ENCODE data around the gene VPS4B. TPM values are rescaled to one million over a fixed set of nuclear protein-coding genes. Genes with fewer than 3 reads are reported as not detected.

The VPS4B gene
- total RNA-seq, 4 donors from 2014 or later = 36.0 to 50.5 (median 40.9) TPM

GRCh38 chr18:63395503-63395902 lies 26.8 kb downstream of the VPS4B start:
- no peaks in the 10 kb centered on the region for H3K27me3 ChIP-seq
- H3K36me3 ChIP-seq = peaks cover 23 to 69% of the 10 kb centered on the region in 2 donors
- no peaks in the 10 kb centered on the region for H3K4me1 ChIP-seq
- 95 to 97% methylated on average over 1 of the region's 1 CpG for WGBS, 2 donors
- no peak overlapping the region for H3K4me3 ChIP-seq (replicated peaks in 1 of 3)
- intact Hi-C loops (cut with DNase I) = no loop called here
- H3K27ac ChIP-seq = no peak overlapping the region
- no peak for DNase-seq
- TF ChIP-seq POLR2A (IDR thresholded peaks at IDR 0.05) = no peak
- TF ChIP-seq CTCF (IDR thresholded peaks at IDR 0.05) = no peak
- no peaks in the 10 kb centered on the region for H3K9me3 ChIP-seq

- no peaks in the 10 kb centered on the region for H3K9me3 ChIP-seq
- no peaks in the 10 kb centered on the region for H3K4me1 ChIP-seq
- TF ChIP-seq CTCF (IDR thresholded peaks at IDR 0.05) = no peak
- no peak for TF ChIP-seq POLR2A (IDR thresholded peaks at IDR 0.05)
- 91 to 96% methylated on average over 3 of the region's 3 CpGs for WGBS, 2 donors
- H3K27ac ChIP-seq = no peak overlapping the region
- no peak for DNase-seq
- intact Hi-C loops (cut with DNase I) = no loop called here
- H3K36me3 ChIP-seq = peaks cover 18 to 68% of the 10 kb centered on the region in 2 donors
- H3K27me3 ChIP-seq = no peaks in the 10 kb centered on the region
- H3K4me3 ChIP-seq (replicated peaks in 1 of 3) = no peak overlapping the region
Measured at GRCh38 chr18:63394954-63395353, 27.3 kb downstream of the VPS4B start.

DNA sequence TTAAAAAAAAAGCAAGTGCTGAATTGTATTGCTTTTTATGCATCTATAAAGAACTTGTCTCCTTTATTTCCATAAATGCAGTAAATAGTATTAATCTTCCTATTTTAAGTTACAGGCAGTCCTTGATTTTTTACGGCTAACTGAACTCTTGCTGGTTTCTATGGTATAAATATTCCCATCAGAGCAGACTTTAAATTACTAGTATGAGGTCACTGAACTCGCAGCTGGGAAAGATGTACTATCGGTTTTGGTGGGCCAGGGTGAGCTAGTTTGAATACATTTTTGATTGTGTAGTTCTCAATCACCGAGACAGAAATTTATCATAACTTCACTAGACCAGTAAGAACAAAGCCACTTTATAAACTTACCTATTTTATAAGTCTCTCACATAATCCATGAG lies 34.4 kb downstream of the VPS4B start:
- Histone ChIP-seq H3K9me3 (no peaks in the 10 kb centered on the region), H3K4me3 (replicated peaks in 1 of 3) (no peak overlapping the region), H3K36me3 (peaks cover 0 to 28% of the 10 kb centered on the region in 2 donors), H3K27ac (no peak overlapping the region), H3K27me3 (no peaks in the 10 kb centered on the region), H3K4me1 (no peaks in the 10 kb centered on the region)
- intact Hi-C loops (cut with DNase I) = no loop called here
- WGBS, 2 donors = 93% methylated on average over 4 of the region's 4 CpGs
- no peak for DNase-seq
- no peak for TF ChIP-seq POLR2A (IDR thresholded peaks at IDR 0.05)
- no peak for TF ChIP-seq CTCF (IDR thresholded peaks at IDR 0.05)

DNA sequence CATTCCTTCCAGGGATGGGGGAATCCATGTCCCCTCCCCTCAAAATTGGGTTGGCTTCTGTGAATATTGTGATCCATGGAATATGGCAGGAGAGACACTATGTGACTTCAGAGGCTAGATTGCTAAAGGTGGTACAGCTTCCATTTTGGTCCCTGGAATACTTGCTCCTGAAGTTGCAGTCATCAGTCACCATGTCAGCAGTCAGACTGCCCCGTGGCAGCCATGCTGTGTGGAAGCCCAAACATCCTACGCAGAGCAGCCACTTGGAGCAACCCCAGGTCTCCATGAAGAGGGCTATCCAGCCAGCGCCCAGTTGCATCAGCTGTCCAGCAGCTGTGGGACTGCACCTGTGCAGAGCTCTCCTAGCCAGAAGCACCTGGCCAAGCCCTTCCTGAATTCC lies 39.4 kb downstream of the VPS4B start:
- TF ChIP-seq POLR2A (IDR thresholded peaks at IDR 0.05) = no peak
- no peak for TF ChIP-seq CTCF (IDR thresholded peaks at IDR 0.05)
- Histone ChIP-seq H3K27me3 (no peaks in the 10 kb centered on the region), H3K4me1 (no peaks in the 10 kb centered on the region), H3K36me3 (peaks cover 0 to 3% of the 10 kb centered on the region in 2 donors), H3K4me3 (replicated peaks in 1 of 3) (no peak overlapping the region), H3K27ac (no peak overlapping the region), H3K9me3 (no peaks in the 10 kb centered on the region)
- DNase-seq = no peak
- WGBS, 2 donors = 90 to 100% methylated on average over 3 of the region's 3 CpGs
- intact Hi-C loops (cut with DNase I) = no loop called here

- Histone ChIP-seq H3K9me3 (no peaks in the 10 kb centered on the region), H3K4me3 (replicated peaks in 1 of 3) (no peak overlapping the region), H3K27ac (no peak overlapping the region), H3K36me3 (peaks cover 0 to 3% of the 10 kb centered on the region in 2 donors), H3K4me1 (no peaks in the 10 kb centered on the region), H3K27me3 (no peaks in the 10 kb centered on the region)
- intact Hi-C loops (cut with DNase I) = no loop called here
- DNase-seq = no peak
- 74 to 75% methylated on average over 2 of the region's 2 CpGs for WGBS, 2 donors
- TF ChIP-seq POLR2A (IDR thresholded peaks at IDR 0.05) = no peak
- TF ChIP-seq CTCF (IDR thresholded peaks at IDR 0.05) = no peak
Measured at GRCh38 chr18:63379639-63379962, 42.7 kb downstream of the VPS4B start.
